ENCODE results near the gene FBXL16. TPM values are rescaled to one million over a fixed set of nuclear protein-coding genes. Genes with fewer than 3 reads are reported as not detected.

FBXL16 gene
- total RNA-seq, 2 donors from 2014 or later: 8.8 TPM

GRCh38 chr16:741986-742629 lies 36.5 kb upstream of the FBXL16 start:
- H3K27me3 Mint-ChIP-seq (ENCODE audit: low read depth): no peaks in the 10 kb centered on the region
- peaks cover 27% of the 10 kb centered on the region for H3K4me1 Mint-ChIP-seq (ENCODE audit: low read depth)
- peaks cover 0 to 3% of the 10 kb centered on the region in 2 donors for H3K36me3 Mint-ChIP-seq (ENCODE audit: insufficient read depth in 2 of 2)
- no peak for ATAC-seq (replicated peaks in 1 of 2)
- no peak for DNase-seq
- peak overlapping the region; percentile 57 for H3K27ac Mint-ChIP-seq
- H3K4me3 Mint-ChIP-seq: peak overlapping the region; percentile 87 to 88
- H3K9me3 Mint-ChIP-seq: no peaks in the 10 kb centered on the region

GRCh38 chr16:740764-741505 lies 35.3 kb upstream of the FBXL16 start, which contains the start of gene CIAO3:
Gene CIAO3, minus strand, starts transcription at chr16:740997. Its CDS starts 12 bp downstream, at chr16:740985.
- no peaks in the 10 kb centered on the region for H3K27me3 Mint-ChIP-seq (ENCODE audit: low read depth)
- H3K9me3 Mint-ChIP-seq: no peaks in the 10 kb centered on the region
- H3K4me1 Mint-ChIP-seq (ENCODE audit: low read depth): peaks cover 38% of the 10 kb centered on the region
- H3K4me3 Mint-ChIP-seq: peak within 1 kb of the TSS; percentile 87 to 88
- H3K36me3 Mint-ChIP-seq (ENCODE audit: insufficient read depth in 2 of 2): peaks cover 0 to 3% of the 10 kb centered on the region in 2 donors
- ATAC-seq (replicated peaks in 1 of 2) (peak; percentile 76 to 77), DNase-seq (peak; percentile 92 to 97)
- H3K27ac Mint-ChIP-seq: peak within 1 kb of the TSS; percentile 79

- no peak for DNase-seq
- Mint-ChIP-seq H3K36me3 (ENCODE audit: insufficient read depth in 2 of 2) (peaks cover under 1 to 4% of the 10 kb centered on the region in 2 donors), H3K27me3 (ENCODE audit: low read depth) (no peaks in the 10 kb centered on the region), H3K4me1 (ENCODE audit: low read depth) (peaks cover 44% of the 10 kb centered on the region), H3K27ac (peak overlapping the region; percentile 79), H3K4me3 (peak overlapping the region; percentile 87 to 88), H3K9me3 (no peaks in the 10 kb centered on the region)
- ATAC-seq (replicated peaks in 1 of 2): peak in 1 of 2 donors; percentile 10
Measured at GRCh38 chr16:740459-740763, 34.8 kb upstream of the FBXL16 start.

- no peaks in the 10 kb centered on the region for H3K27me3 Mint-ChIP-seq (ENCODE audit: low read depth)
- peak overlapping the region; percentile 87 to 88 for H3K4me3 Mint-ChIP-seq
- peaks cover 48% of the 10 kb centered on the region for H3K4me1 Mint-ChIP-seq (ENCODE audit: low read depth)
- no peak for ATAC-seq (replicated peaks in 1 of 2)
- peak overlapping the region; percentile 79 for H3K27ac Mint-ChIP-seq
- H3K9me3 Mint-ChIP-seq: no peaks in the 10 kb centered on the region
- no peak for DNase-seq
- peaks cover 4 to 6% of the 10 kb centered on the region in 2 donors for H3K36me3 Mint-ChIP-seq (ENCODE audit: insufficient read depth in 2 of 2)
Measured at GRCh38 chr16:739560-740458, 34.2 kb upstream of the FBXL16 start.

GRCh38 chr16:736936-737481 lies 31.4 kb upstream of the FBXL16 start:
- Mint-ChIP-seq H3K4me3 (peak overlapping the region in 1 of 2 donors; percentile 65), H3K27ac (no peak overlapping the region), H3K9me3 (no peaks in the 10 kb centered on the region), H3K27me3 (ENCODE audit: low read depth) (no peaks in the 10 kb centered on the region), H3K4me1 (ENCODE audit: low read depth) (peaks cover 48% of the 10 kb centered on the region), H3K36me3 (ENCODE audit: insufficient read depth in 2 of 2) (peaks cover 4 to 6% of the 10 kb centered on the region in 2 donors)
- no peak for ATAC-seq (replicated peaks in 1 of 2)
- DNase-seq: no peak

- peaks cover 4 to 6% of the 10 kb centered on the region in 2 donors for H3K36me3 Mint-ChIP-seq (ENCODE audit: insufficient read depth in 2 of 2)
- H3K4me1 Mint-ChIP-seq (ENCODE audit: low read depth): peaks cover 48% of the 10 kb centered on the region
- H3K27ac Mint-ChIP-seq: peak overlapping the region; percentile 51
- H3K27me3 Mint-ChIP-seq (ENCODE audit: low read depth): no peaks in the 10 kb centered on the region
- peak; percentile 76 to 86 for DNase-seq
- H3K9me3 Mint-ChIP-seq: no peaks in the 10 kb centered on the region
- ATAC-seq (replicated peaks in 1 of 2): peak; percentile 87 to 89
- H3K4me3 Mint-ChIP-seq: peak overlapping the region; percentile 65 to 80
Measured at GRCh38 chr16:735982-736453, 30.4 kb upstream of the FBXL16 start.

GRCh38 chr16:734981-735881 lies 29.6 kb upstream of the FBXL16 start:
- H3K9me3 Mint-ChIP-seq: no peaks in the 10 kb centered on the region
- H3K4me3 Mint-ChIP-seq: peak overlapping the region; percentile 1 to 65
- peaks cover 4 to 6% of the 10 kb centered on the region in 2 donors for H3K36me3 Mint-ChIP-seq (ENCODE audit: insufficient read depth in 2 of 2)
- H3K4me1 Mint-ChIP-seq (ENCODE audit: low read depth): peaks cover 48% of the 10 kb centered on the region
- no peak for DNase-seq
- H3K27ac Mint-ChIP-seq: no peak overlapping the region
- no peaks in the 10 kb centered on the region for H3K27me3 Mint-ChIP-seq (ENCODE audit: low read depth)
- ATAC-seq (replicated peaks in 1 of 2): no peak

- no peak overlapping the region for H3K4me3 Mint-ChIP-seq
- H3K27me3 Mint-ChIP-seq (ENCODE audit: low read depth): no peaks in the 10 kb centered on the region
- H3K36me3 Mint-ChIP-seq (ENCODE audit: insufficient read depth in 2 of 2): peaks cover 4 to 6% of the 10 kb centered on the region in 2 donors
- H3K4me1 Mint-ChIP-seq (ENCODE audit: low read depth): peaks cover 40% of the 10 kb centered on the region
- no peak for DNase-seq
- no peak for ATAC-seq (replicated peaks in 1 of 2)
- H3K27ac Mint-ChIP-seq: no peak overlapping the region
- no peaks in the 10 kb centered on the region for H3K9me3 Mint-ChIP-seq
Measured at GRCh38 chr16:734208-734980, 28.8 kb upstream of the FBXL16 start.

- Mint-ChIP-seq H3K4me3 (no peak overlapping the region), H3K36me3 (ENCODE audit: insufficient read depth in 2 of 2) (peaks cover 4 to 6% of the 10 kb centered on the region in 2 donors), H3K4me1 (ENCODE audit: low read depth) (peaks cover 32% of the 10 kb centered on the region), H3K9me3 (no peaks in the 10 kb centered on the region), H3K27ac (no peak overlapping the region), H3K27me3 (ENCODE audit: low read depth) (no peaks in the 10 kb centered on the region)
- DNase-seq: peak in 1 of 2 donors; percentile 58
- ATAC-seq (replicated peaks in 1 of 2): no peak
Measured at GRCh38 chr16:733382-734207, 28.0 kb upstream of the FBXL16 start.

- no peak overlapping the region for H3K4me3 Mint-ChIP-seq
- no peak overlapping the region for H3K27ac Mint-ChIP-seq
- H3K27me3 Mint-ChIP-seq (ENCODE audit: low read depth): no peaks in the 10 kb centered on the region
- H3K9me3 Mint-ChIP-seq: no peaks in the 10 kb centered on the region
- peaks cover 29% of the 10 kb centered on the region for H3K4me1 Mint-ChIP-seq (ENCODE audit: low read depth)
- no peak for ATAC-seq (replicated peaks in 1 of 2)
- H3K36me3 Mint-ChIP-seq (ENCODE audit: insufficient read depth in 2 of 2): peaks cover 4 to 6% of the 10 kb centered on the region in 2 donors
- DNase-seq: no peak
Measured at GRCh38 chr16:732936-733335, 27.3 kb upstream of the FBXL16 start.

GRCh38 chr16:732332-732731 lies 26.7 kb upstream of the FBXL16 start:
- ATAC-seq (replicated peaks in 1 of 2) (no peak), DNase-seq (no peak)
- no peak overlapping the region for H3K27ac Mint-ChIP-seq
- H3K4me1 Mint-ChIP-seq (ENCODE audit: low read depth): peaks cover 23% of the 10 kb centered on the region
- no peaks in the 10 kb centered on the region for H3K9me3 Mint-ChIP-seq
- no peak overlapping the region for H3K4me3 Mint-ChIP-seq
- no peaks in the 10 kb centered on the region for H3K27me3 Mint-ChIP-seq (ENCODE audit: low read depth)
- peaks cover 3 to 4% of the 10 kb centered on the region in 2 donors for H3K36me3 Mint-ChIP-seq (ENCODE audit: insufficient read depth in 2 of 2)

All from activated T-cell treated with anti-CD3 and anti-CD28 coated beads, Interleukin-2, amount 50 U/mL, for 72 hours (primary cell).